Measurements from ENCODE around the gene TPD52L2.
"Not testable (repeated sequence)": the region's sequence is repeated elsewhere in the genome, so short reads cannot be mapped to it uniquely, and the experiment has no call there.

Gene TPD52L2

DNA sequence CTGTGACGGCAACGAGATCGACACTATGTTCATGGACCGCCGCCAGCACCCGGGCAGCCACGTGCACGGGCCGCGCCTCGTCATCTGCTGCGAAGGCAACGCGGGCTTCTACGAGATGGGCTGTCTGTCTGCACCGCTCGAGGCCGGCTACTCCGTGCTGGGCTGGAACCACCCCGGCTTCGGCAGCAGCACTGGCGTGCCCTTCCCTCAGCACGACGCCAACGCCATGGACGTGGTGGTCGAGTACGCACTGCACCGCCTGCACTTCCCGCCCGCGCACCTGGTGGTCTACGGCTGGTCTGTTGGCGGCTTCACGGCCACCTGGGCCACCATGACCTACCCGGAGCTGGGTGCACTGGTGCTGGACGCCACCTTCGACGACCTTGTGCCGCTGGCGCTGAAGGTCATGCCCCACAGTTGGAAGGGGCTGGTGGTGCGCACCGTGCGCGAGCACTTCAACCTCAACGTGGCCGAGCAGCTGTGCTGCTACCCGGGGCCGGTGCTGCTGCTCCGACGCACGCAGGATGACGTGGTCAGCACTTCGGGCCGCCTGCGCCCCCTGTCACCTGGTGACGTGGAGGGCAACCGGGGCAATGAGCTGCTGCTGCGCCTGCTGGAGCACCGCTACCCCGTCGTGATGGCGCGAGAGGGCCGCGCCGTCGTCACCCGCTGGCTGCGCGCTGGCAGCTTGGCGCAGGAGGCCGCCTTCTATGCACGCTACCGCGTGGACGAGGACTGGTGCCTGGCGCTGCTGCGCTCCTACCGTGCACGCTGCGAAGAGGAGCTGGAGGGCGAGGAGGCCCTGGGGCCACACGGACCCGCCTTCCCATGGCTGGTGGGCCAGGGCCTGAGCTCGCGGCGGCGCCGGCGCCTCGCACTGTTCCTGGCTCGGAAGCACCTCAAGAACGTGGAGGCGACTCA, 2.8 kb upstream of the TPD52L2 start:
- DNase-seq (ENCODE audit: low spot score), result no peak
- Histone ChIP-seq H3K27ac (no peak overlapping the region), H3K4me3 (no peak overlapping the region)
- TF ChIP-seq, protein P1, sequence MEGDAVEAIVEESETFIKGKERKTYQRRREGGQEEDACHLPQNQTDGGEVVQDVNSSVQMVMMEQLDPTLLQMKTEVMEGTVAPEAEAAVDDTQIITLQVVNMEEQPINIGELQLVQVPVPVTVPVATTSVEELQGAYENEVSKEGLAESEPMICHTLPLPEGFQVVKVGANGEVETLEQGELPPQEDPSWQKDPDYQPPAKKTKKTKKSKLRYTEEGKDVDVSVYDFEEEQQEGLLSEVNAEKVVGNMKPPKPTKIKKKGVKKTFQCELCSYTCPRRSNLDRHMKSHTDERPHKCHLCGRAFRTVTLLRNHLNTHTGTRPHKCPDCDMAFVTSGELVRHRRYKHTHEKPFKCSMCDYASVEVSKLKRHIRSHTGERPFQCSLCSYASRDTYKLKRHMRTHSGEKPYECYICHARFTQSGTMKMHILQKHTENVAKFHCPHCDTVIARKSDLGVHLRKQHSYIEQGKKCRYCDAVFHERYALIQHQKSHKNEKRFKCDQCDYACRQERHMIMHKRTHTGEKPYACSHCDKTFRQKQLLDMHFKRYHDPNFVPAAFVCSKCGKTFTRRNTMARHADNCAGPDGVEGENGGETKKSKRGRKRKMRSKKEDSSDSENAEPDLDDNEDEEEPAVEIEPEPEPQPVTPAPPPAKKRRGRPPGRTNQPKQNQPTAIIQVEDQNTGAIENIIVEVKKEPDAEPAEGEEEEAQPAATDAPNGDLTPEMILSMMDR (IDR thresholded peaks at IDR 0.05), result no peak

DNA sequence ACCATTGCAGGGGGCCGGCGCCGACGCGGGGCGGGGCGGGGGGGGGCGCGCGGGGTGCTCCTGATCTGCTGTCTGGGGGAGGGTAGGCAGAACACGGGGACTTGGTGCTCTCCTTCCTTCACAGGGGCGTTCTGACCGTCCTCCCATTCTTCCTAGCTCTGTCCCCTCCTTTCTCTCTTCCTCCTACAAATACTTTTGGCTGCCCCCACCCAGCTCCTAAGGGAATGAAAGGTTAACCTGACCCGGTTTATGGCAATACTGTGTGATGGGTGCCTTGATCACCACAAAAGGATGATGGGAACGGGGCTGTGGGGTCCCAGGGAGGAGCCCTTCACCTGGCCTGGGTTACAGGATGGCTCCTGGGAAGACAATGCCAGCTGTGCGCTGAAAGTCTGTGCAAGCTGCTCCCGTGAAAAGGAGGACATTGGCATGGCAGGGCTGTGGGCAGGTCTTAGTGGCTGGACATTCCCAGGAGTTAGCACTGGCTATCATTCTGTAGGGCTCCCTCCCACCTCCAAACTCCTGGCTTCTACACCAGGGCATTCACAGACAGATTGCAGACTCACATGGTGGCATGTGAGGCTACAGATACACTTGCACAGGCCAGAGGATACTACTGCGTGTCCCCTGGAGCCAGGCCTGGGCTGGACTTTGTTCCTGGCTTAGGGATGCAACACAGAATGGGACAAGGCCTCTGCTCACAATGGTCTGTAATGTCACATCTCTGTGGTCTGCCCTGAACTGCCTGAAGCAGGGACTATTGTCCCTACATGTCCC, 1.9 kb upstream of the TPD52L2 start:
- H3K4me3 ChIP-seq, result peak overlapping the region; percentile 89
- peak overlapping the region; percentile 65 to 94 for H3K27ac ChIP-seq
- TF ChIP-seq, protein P1 (IDR thresholded peaks at IDR 0.05), result no peak
- DNase-seq (ENCODE audit: low spot score), result no peak

DNA sequence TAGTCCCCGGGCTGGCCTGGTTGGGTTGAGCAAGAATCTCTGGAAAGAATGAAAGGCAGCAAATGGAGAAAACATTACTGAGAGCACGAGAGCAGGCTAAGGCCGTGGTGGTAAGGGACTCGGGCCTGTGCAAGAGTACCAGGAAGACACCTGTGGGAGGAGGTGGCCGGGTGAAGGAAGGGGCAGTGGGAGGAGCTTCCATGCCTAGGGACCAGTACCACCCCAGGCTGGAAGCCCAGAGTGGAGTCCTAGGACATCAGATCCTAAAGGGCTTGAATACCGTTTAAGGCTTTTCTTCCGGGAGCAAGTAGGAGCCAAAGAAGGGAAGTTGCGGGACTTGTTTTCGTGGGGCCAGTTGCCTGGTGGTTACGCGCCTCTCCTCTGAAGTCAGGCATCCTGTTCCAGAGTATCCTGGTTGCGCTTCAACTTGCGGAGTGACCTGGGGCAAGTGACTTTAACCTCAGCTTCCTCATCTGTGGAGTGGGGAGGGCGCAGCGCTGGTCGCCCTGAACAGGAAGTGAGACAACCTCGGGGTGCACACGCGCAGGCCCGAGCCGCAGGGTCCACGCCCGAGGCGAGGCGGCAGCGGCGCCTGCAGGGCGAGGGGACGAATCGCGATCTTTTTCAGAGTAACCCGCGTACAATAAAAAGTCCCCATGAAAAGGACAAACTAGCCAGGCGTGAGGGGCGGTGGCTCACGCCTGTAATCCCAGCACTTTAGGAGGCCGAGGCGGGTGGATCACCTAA, 1.1 kb upstream of the TPD52L2 start:
- Histone ChIP-seq H3K27ac (peak overlapping the region; percentile 65 to 94), H3K4me3 (peak overlapping the region; percentile 89)
- peak; percentile 90 for DNase-seq (ENCODE audit: low spot score)
- TF ChIP-seq, protein P1 (IDR thresholded peaks at IDR 0.05), result peak; percentile 50

DNA sequence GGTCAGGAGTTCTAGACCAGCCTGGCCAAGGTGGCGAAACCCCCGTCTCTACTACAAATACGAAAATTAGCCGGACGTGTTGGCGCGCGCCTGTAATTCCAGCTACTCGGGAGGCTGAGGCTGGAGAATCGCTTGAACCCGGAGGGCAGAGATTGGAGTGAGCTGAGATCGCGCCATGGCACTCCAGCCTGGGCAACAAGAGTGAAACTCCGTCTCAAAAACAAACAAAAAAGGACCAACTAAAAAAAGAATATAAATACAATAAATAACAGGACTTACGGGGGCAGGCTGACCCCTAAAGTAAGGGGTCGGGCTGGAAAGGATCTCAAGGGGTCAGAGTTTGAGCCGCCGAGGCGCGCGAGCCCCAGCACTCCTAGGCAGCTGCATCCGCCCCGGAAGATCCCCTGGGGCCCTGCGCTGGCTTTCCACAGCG, 509 bp upstream of the TPD52L2 start:
- TF ChIP-seq, protein P1 (IDR thresholded peaks at IDR 0.05), result no peak
- H3K4me3 ChIP-seq, result peak overlapping the region; percentile 89
- DNase-seq (ENCODE audit: low spot score), result no peak
- peak overlapping the region; percentile 65 to 94 for H3K27ac ChIP-seq

DNA sequence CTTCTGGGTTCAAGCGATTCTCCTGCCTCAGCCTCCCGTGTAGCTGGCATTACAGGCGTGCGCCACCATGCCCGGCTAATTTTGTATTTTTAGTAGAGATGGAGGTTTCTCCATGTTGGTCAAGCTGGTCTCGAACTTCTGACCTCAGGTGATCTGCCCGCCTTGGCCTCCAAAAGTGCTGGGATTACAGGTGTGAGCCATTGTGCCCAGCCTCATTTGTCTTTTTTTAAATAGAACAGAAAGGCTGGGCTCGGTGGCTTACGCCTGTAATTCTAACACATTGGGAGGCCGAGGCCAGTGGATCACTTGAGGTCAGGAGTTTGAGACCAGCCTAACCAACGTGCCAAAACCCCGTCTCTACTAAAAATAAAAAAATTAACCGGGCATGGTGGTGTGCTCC, 2.0 kb downstream of the TPD52L2 start:
- H3K27ac ChIP-seq; H3K4me3 ChIP-seq; DNase-seq (ENCODE audit: low spot score): not testable (repeated sequence)

DNA sequence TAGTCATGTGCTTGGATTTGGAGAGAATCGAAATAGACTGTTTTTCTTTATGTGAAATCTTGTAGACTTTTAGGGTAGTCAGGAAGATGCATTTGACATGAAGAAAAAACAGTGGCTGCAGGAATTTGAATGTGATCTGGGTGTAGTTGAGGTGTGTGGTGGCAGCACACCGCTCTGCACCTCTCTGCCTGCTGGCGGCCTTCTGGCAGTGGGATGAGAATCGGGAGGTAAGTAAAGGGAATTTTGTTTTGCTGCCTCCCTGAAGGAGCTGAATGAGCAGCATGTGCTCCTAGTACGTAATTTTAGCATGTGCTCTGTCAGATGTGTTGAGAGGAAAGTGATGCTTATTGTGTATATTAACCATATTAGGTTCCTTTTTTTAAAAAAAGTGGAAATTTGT, 3.2 kb downstream of the TPD52L2 start:
- no peak for DNase-seq (ENCODE audit: low spot score)
- TF ChIP-seq, protein P1 (IDR thresholded peaks at IDR 0.05), result no peak
- Histone ChIP-seq H3K4me3 (no peak overlapping the region), H3K27ac (no peak overlapping the region)

DNA sequence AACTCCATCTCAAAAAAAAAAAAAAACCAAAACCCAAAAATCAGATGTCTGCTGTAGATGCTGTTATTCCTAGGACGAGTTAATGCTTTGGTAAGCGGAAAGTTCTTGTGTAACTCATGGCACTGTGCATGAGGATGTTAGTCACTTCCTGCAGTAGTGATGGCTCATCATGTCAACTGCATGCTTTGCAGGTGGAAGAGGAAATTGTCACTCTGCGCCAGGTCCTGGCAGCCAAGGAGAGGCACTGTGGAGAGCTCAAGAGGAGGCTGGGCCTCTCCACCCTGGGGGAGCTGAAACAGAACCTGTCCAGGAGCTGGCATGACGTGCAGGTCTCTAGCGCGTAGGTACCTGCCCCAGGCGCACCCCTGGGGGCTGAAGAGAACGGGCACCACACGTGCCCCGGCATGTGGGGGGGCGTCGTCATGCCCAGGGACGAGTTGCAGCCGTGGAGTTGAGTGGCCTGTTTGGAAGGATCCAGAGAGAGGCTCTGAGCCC, 8.5 kb downstream of the TPD52L2 start:
- TF ChIP-seq, protein P1 (IDR thresholded peaks at IDR 0.05), result no peak
- H3K27ac ChIP-seq, result peak overlapping the region in 1 of 2 donors; percentile 80
- DNase-seq (ENCODE audit: low spot score), result no peak
- no peak overlapping the region for H3K4me3 ChIP-seq

DNA sequence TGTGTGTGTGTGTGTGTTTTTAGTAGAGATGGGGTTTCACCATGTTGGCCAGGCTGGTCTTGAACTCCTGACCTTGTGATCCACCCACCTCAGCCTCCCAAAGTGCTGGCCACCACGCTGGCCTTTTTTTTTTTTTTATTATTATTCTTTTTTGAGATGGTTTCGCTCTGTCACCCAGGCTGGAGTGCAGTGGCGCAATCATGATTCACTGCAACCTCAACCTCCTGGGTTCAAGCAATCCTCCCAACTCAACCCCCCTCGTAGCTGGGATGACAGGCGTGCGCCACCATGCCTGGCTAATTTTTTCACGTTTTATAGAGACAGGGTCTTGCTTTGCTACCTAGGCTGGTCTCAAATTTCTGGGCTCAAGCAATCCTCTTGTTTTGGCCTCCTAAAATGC, 9.2 kb downstream of the TPD52L2 start:
- not testable (repeated sequence) for DNase-seq (ENCODE audit: low spot score); H3K27ac ChIP-seq

More for the DNA sequence above, 9.2 kb downstream of the TPD52L2 start:
- H3K4me3 ChIP-seq, result not testable (repeated sequence)

Measured in coronary artery (tissue), 2 donors.